NCI-H1436 treated with DMSO at 0.1 percent for 48 hours (cell line): ENCODE results near the gene TM9SF1.
A peak's percentile ranks its signal among the peaks of the same experiment; 100 is the strongest.
"Not testable (repeated sequence)": the region's sequence is repeated elsewhere in the genome, so short reads cannot be mapped to it uniquely, and the experiment has no call there.

Experiments used
- DNase-seq: peaks from one replicate; lab custom pipeline; 2025; lab: John Stamatoyannopoulos, UW

Gene TM9SF1

GRCh38 chr14:24226473-24226872, 31.2 kb upstream of the TM9SF1 start:
- no peak for DNase-seq

DNA sequence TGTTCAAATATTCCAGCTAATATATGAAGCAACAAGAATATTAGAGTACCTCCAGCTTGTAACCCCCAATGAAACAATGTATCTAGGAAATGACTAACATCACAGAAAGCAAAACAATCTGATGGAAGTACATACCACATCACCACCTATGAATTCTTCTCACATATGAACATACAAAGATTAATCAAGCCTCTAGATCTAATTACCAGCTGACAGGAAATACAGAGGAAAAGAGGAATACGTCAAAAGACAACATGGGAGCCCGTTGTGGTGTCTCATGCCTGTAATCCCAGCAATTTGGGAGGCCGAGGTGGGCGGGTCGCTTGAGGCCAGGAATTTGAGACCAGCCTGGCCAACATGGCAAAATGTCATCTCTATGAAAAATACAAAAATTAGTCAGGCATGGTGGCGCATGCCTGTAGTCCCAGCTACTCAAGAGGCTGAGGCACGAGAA, 29.4 kb upstream of the TM9SF1 start:
- DNase-seq: no peak

- not testable (repeated sequence) for DNase-seq
Observed at GRCh38 chr14:24222987-24223386, 27.7 kb upstream of the TM9SF1 start.

DNA sequence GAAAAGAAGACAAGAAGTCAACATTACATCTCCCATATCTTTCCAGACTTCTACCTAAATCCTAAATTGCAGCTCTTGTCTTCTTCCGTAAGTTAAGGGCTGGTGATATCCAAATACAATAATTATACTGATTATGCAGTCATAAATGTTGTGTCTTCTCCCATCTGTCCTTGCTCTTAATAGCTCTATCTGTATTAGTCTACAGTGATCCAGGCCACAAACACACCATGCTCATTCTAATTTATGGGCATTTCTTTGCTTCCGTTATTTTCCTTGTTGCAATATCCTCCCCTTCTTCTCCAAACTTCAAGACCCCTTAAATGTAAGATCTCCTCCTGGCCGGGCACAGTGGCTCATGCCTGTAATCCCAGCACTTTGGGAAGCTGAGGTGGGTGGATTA, 24.3 kb upstream of the TM9SF1 start:
- no peak for DNase-seq

DNA sequence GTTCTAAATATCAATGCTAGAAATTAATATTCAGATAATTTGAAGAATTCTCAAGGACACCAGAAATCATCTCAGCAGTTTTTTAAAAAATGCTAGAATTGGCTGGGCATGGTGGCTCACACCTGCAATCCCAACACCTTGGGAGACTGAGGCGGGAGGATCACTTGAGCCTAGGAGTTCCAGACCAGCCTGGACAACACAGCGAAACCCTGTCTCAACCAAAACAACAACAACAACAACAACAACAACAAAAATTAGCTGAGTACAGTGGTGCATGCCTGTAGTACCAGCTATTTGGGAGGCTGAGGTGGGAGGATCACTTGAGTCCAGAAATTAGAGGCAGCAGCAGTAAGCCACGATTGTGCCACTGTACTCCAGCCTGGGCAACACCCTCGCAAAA, 23.8 kb upstream of the TM9SF1 start:
- DNase-seq: no peak

DNA sequence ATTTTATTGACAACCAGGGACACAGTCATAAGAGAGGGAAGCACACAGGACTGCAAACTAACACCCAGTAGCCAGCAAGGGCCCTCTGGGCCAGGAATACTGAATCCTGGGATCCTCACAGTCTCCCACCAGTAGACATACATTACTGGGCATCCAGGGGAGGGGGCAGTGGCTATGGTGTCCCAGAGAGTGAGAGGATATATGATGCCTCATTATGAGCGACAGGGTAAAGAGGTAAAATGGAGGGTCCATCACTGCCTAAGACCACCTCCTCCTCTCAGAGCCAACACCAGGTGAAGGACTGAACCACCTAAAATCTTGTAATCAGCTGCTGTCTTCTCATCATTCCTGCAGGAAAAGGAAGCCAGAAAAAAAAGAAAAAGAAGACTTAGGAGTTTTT, 21.6 kb upstream of the TM9SF1 start:
- DNase-seq: not testable (repeated sequence)

DNA sequence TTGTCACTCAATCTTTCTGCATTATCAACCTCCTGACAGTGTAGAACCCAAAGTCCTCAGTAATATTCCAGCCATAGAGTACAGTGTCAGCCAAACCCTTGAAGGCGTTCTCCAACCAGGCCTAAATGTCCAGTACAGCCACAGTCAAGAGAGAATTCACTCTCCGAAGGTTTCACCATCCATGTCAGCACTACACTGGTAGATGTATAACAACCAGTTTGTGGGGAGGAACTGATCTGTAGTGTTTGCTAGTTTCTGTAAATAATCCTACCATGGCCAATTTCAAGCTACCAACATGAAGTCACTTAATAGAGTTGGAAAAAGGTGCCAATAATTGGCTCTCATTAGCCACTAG, 21.1 kb upstream of the TM9SF1 start:
- no peak for DNase-seq

GRCh38 chr14:24215495-24216344, 20.5 kb upstream of the TM9SF1 start, which contains the start of gene MDP1:
Gene MDP1, minus strand, starts transcription at chr14:24216066. Its CDS starts 111 bp downstream, at chr14:24215955.
- peak; percentile 57 for DNase-seq

GRCh38 chr14:24213866-24214662, 18.8 kb upstream of the TM9SF1 start:
- DNase-seq: no peak

- peak; percentile 83 for DNase-seq
Observed at GRCh38 chr14:24212924-24213865, 18.0 kb upstream of the TM9SF1 start, which contains the start of gene CHMP4A. Gene CHMP4A, minus strand, starts transcription at chr14:24213488. Its CDS starts 49 bp downstream, at chr14:24213439.

DNA sequence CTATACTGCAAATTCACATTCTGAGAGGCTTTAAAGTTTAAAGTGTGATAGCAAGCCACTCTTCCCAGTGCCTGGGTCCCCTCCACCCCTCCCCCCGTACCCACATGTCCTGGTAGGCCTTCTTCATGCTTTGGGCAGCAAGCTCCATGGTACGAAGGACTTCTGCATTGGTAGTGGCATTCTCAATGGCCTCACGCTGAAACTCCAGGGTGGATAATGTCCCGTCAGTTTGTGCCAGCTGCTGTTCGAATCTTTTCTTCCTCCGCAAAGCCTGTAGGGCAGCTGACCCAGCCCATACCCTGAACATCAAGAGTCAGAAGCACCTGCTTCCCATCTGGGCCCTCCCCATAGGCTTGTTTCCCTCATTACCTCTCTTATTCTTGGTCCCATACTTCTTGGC, 16.1 kb upstream of the TM9SF1 start:
- DNase-seq: no peak

DNA sequence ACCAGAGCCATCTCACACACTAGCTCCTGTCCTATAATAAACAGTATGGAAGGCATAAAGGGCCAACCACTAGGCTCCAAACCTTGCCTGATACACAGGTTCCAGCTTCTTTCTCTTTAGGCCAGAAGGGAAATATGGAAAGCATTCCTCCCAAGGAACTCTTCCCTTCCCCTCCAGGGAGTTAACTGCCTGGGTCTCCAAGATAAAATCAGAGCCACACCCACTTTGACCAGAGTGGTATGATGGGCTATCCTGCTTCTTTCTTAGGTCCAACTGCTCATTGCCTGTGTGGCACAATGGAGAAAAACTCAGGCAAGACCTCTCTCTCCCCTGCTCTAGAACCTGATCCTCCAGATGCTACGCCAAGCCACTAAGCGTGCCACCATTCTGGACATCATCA, 12.4 kb upstream of the TM9SF1 start:
- no peak for DNase-seq

GRCh38 chr14:24207104-24207551, 11.9 kb upstream of the TM9SF1 start:
- no peak for DNase-seq

DNA sequence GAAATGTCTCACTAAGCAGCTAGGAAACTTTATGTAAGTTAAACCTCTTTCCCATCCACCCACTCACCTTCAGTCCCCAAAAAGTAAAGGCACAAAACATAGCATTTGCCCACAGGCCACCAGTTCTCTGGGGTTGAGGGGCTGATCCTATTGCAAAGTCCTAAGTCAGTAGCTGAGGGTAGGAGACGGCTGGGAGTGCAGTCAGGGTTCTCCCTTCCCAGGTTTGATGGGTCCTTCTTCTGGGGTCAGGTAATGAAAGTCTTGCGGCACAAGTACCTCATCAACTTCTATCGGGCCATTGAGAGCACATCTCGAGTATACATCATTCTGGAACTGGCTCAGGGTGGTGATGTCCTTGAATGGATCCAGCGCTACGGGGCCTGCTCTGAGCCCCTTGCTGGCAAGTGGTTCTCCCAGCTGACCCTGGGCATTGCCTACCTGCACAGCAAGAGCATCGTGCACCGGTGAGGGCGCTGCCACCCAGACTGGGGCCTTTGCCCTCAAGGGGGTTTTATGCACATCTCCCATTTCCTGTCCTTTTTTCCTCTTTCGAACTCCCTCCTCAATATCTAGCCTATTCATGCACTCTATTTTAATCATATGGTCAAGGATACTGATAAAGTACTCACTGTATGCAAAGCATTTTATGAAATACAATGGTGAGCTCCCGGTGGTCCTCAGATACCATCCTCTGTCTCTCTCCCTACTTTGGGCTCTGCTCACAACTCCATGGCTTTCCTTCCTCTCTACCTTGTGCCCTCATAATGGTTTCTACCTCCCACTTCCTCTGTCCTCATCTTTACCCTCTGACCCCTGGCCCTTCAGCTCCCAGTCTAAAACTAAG, 11.2 kb upstream of the TM9SF1 start:
- DNase-seq: no peak

GRCh38 chr14:24204163-24205146, 9.2 kb upstream of the TM9SF1 start:
- no peak for DNase-seq

- not testable (repeated sequence) for DNase-seq
Observed at GRCh38 chr14:24203249-24203886, 8.1 kb upstream of the TM9SF1 start.

GRCh38 chr14:24202538-24202937, 7.3 kb upstream of the TM9SF1 start:
- not testable (repeated sequence) for DNase-seq

GRCh38 chr14:24198814-24199524, 3.7 kb upstream of the TM9SF1 start:
- DNase-seq: no peak
